ENCODE results near the gene STX10.

The STX10 gene

DNA sequence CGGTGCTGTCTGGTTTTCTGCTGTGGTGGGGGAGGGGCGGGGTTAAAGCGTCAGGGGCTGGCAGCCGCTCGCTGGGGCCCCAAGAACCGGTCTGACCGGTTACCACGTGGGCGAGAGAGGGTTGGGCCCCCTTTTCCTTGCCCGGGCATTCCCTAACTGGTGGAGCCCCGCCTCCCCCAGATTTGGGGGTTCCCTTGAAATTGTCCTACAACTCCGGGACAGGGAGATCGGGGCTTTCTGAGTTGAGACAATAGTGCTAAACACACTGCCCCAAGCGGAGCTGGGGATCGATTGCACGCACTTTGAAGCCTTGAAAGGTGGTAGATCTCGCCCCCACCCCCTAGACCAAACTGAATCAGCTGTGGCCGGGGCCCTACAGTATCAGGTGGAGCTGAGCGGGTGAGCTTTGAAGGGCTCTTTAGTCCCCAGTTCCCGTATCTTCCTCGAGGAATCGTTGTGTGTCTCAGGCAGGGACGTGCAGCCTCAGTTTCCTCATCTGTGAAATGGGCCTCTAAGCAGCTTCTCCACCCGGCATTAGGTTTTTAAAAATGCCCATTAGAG, 4.8 kb upstream of the STX10 start:
- Histone ChIP-seq H3K79me2 (ENCODE audit: insufficient read depth, low read length) (no peaks in the 10 kb centered on the region), H2AFZ (ENCODE audit: low read length) (no peak overlapping the region)

DNA sequence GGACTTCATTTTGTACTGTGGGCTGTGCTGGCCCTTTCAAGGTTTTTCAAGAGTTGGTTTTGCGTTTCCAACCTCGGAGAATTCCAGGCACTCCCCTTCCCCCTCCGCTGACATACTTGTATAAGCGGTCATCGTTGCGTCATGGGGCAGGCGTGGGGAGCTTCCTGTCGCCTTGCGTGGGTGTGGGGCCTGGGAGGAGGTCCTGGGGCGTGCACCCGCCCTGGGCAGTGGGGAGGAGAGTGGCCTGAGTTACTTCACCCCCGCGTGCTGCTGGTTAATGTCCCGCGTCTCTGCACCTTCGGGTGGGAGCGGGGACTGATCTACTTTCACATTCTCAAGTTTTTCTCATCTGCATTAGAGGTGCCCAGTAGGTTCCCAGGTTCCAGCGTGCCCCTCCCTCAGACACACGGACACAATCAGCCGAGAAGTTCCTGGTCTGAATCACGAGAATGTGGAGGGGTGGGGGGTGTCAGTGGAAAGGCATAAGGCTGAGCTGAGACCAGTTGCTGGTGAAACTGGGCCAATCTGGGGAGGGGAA, 4.1 kb upstream of the STX10 start:
- Histone ChIP-seq H3K27ac (ENCODE audit: low read depth, low read length, poor library complexity, severe bottlenecking) (no peak overlapping the region), H3K4me3 (ENCODE audit: low read depth, low read length, poor library complexity, severe bottlenecking) (peak overlapping the region; percentile 90), H3K27me3 (ENCODE audit: insufficient read depth, low read length) (no peaks in the 10 kb centered on the region; the same call in 1 of the 2 replicates), H3K79me2 (ENCODE audit: insufficient read depth, low read length) (no peaks in the 10 kb centered on the region), H4K20me1 (ENCODE audit: insufficient read depth, low read length) (no peaks in the 10 kb centered on the region), H2AFZ (ENCODE audit: low read length) (no peak overlapping the region), H3K9me3 (ENCODE audit: low read length) (no peaks in the 10 kb centered on the region), H3F3A (ENCODE audit: insufficient read depth, low read length) (peaks cover 5% of the 10 kb centered on the region), H3K4me1 (ENCODE audit: insufficient read depth, low read length, severe bottlenecking) (peaks cover 46% of the 10 kb centered on the region), H3K9me2 (ENCODE audit: low read depth, low read length) (no peaks in the 10 kb centered on the region), H3K36me3 (ENCODE audit: insufficient read depth, low read length) (peaks cover 6% of the 10 kb centered on the region), H3K4me2 (ENCODE audit: low read length) (peak overlapping the region; percentile 94), H3K9ac (ENCODE audit: low read length) (peak overlapping the region; percentile 88)
- TF ChIP-seq, protein P1, sequence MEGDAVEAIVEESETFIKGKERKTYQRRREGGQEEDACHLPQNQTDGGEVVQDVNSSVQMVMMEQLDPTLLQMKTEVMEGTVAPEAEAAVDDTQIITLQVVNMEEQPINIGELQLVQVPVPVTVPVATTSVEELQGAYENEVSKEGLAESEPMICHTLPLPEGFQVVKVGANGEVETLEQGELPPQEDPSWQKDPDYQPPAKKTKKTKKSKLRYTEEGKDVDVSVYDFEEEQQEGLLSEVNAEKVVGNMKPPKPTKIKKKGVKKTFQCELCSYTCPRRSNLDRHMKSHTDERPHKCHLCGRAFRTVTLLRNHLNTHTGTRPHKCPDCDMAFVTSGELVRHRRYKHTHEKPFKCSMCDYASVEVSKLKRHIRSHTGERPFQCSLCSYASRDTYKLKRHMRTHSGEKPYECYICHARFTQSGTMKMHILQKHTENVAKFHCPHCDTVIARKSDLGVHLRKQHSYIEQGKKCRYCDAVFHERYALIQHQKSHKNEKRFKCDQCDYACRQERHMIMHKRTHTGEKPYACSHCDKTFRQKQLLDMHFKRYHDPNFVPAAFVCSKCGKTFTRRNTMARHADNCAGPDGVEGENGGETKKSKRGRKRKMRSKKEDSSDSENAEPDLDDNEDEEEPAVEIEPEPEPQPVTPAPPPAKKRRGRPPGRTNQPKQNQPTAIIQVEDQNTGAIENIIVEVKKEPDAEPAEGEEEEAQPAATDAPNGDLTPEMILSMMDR (IDR thresholded peaks at IDR 0.05; ENCODE audit: low read length), result no peak
- TF ChIP-seq EZH2 (IDR thresholded peaks at IDR 0.05; ENCODE audit: borderline replicate concordance, low read length), result no peak

More for the DNA sequence above, 4.8 kb upstream of the STX10 start:
- peak overlapping the region; percentile 88; the same call in 1 of the 2 replicates for H3K9ac ChIP-seq (ENCODE audit: low read length)
- peak overlapping the region; percentile 90 for H3K4me3 ChIP-seq (ENCODE audit: low read depth, low read length, poor library complexity, severe bottlenecking)
- TF ChIP-seq, protein P1 (IDR thresholded peaks at IDR 0.05; ENCODE audit: low read length), result peak; percentile 46; the same call in 1 of the 2 replicates
- TF ChIP-seq EZH2 (IDR thresholded peaks at IDR 0.05; ENCODE audit: borderline replicate concordance, low read length), result no peak
- H3K4me2 ChIP-seq (ENCODE audit: low read length), result peak overlapping the region; percentile 94
- H3F3A ChIP-seq (ENCODE audit: insufficient read depth, low read length), result peaks cover 5% of the 10 kb centered on the region
- H3K9me3 ChIP-seq (ENCODE audit: low read length), result no peaks in the 10 kb centered on the region
- no peaks in the 10 kb centered on the region for H3K9me2 ChIP-seq (ENCODE audit: low read depth, low read length)
- H3K27ac ChIP-seq (ENCODE audit: low read depth, low read length, poor library complexity, severe bottlenecking), result no peak overlapping the region
- H3K27me3 ChIP-seq (ENCODE audit: insufficient read depth, low read length), result no peaks in the 10 kb centered on the region; the same call in 1 of the 2 replicates
- peaks cover 46% of the 10 kb centered on the region for H3K4me1 ChIP-seq (ENCODE audit: insufficient read depth, low read length, severe bottlenecking)
- peaks cover 6% of the 10 kb centered on the region for H3K36me3 ChIP-seq (ENCODE audit: insufficient read depth, low read length)
- no peaks in the 10 kb centered on the region for H4K20me1 ChIP-seq (ENCODE audit: insufficient read depth, low read length)

DNA sequence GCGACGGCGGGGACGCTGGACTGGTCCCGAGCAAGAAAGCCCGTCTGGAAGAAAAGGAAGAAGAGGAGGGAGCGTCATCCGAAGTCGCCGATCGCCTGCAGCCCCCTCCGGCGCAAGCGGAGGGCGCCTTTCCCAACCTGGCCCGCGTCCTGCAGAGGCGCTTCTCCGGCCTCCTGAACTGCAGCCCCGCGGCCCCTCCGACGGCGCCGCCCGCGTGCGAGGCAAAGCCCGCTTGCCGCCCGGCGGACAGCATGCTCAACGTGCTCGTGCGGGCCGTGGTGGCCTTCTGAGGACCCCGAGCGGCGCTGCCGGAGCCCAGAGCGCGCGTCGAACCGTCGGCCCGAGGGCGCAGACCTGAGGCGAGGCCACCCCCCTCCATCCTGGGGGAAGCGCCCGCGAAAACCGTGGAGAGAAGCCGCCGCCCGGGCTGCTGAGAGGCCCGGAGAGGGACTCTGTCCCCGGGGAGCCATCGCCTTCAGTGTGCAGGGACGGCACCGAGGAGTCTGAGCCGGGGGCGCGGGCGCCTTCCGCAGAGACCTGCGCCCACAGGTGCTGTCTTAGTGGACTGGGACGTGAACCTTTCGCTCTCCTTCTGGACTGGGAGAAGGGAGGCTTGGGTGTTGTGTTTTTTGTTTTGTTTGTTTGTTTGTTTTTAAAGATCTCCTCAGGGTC, 3.5 kb upstream of the STX10 start:
- Histone ChIP-seq H3K27ac (ENCODE audit: low read depth, low read length, poor library complexity, severe bottlenecking) (no peak overlapping the region), H3K9me3 (ENCODE audit: low read length) (no peaks in the 10 kb centered on the region), H3K27me3 (ENCODE audit: insufficient read depth, low read length) (no peaks in the 10 kb centered on the region; the same call in 1 of the 2 replicates), H3F3A (ENCODE audit: insufficient read depth, low read length) (peaks cover 5% of the 10 kb centered on the region), H2AFZ (ENCODE audit: low read length) (no peak overlapping the region), H3K79me2 (ENCODE audit: insufficient read depth, low read length) (no peaks in the 10 kb centered on the region), H3K4me3 (ENCODE audit: low read depth, low read length, poor library complexity, severe bottlenecking) (peak overlapping the region; percentile 90), H3K9ac (ENCODE audit: low read length) (peak overlapping the region; percentile 88), H3K36me3 (ENCODE audit: insufficient read depth, low read length) (peaks cover 6% of the 10 kb centered on the region), H3K4me1 (ENCODE audit: insufficient read depth, low read length, severe bottlenecking) (peaks cover 47% of the 10 kb centered on the region), H3K4me2 (ENCODE audit: low read length) (peak overlapping the region; percentile 94), H4K20me1 (ENCODE audit: insufficient read depth, low read length) (no peaks in the 10 kb centered on the region), H3K9me2 (ENCODE audit: low read depth, low read length) (no peaks in the 10 kb centered on the region)
- TF ChIP-seq, protein P1 (IDR thresholded peaks at IDR 0.05; ENCODE audit: low read length), result no peak
- TF ChIP-seq EZH2 (IDR thresholded peaks at IDR 0.05; ENCODE audit: borderline replicate concordance, low read length), result no peak
